HG03571 (cell line): Measurements from ENCODE around the gene MUC2.

Source experiments
- ATAC-seq: cut with Tn5 transposase; IDR thresholded peaks from one replicate; pipeline ENCODE4 v1.9.1; 2021; ENCODE audit not compliant: unreplicated experiment

Gene MUC2

GRCh38 chr11:1050581-1051355 lies 23.9 kb upstream of the MUC2 start:
- peak; percentile 55 for ATAC-seq

GRCh38 chr11:1051356-1052132 lies 23.1 kb upstream of the MUC2 start:
- no peak for ATAC-seq

GRCh38 chr11:1052133-1053011 lies 22.3 kb upstream of the MUC2 start:
- no peak for ATAC-seq

GRCh38 chr11:1053121-1053901 lies 21.4 kb upstream of the MUC2 start:
- ATAC-seq, result no peak

- ATAC-seq, result no peak
Measured at GRCh38 chr11:1054143-1055108, 20.2 kb upstream of the MUC2 start.

GRCh38 chr11:1055109-1055703 lies 19.5 kb upstream of the MUC2 start:
- ATAC-seq, result no peak

GRCh38 chr11:1055990-1056771 lies 18.5 kb upstream of the MUC2 start:
- no peak for ATAC-seq

- no peak for ATAC-seq
Measured at GRCh38 chr11:1057806-1058205, 16.9 kb upstream of the MUC2 start.

GRCh38 chr11:1059759-1060158 lies 14.9 kb upstream of the MUC2 start:
- ATAC-seq, result no peak

GRCh38 chr11:1060410-1060809 lies 14.3 kb upstream of the MUC2 start:
- no peak for ATAC-seq

GRCh38 chr11:1060852-1061616 lies 13.6 kb upstream of the MUC2 start:
- no peak for ATAC-seq

GRCh38 chr11:1062075-1062820 lies 12.4 kb upstream of the MUC2 start:
- ATAC-seq, result no peak

- ATAC-seq, result no peak
Measured at GRCh38 chr11:1064167-1064566, 10.5 kb upstream of the MUC2 start.

- no peak for ATAC-seq
Measured at GRCh38 chr11:1067812-1068496, 6.7 kb upstream of the MUC2 start.

GRCh38 chr11:1069740-1070139 lies 4.9 kb upstream of the MUC2 start:
- no peak for ATAC-seq
